GM06990 (cell line): Measurements from ENCODE around the gene HOXB1.
A peak's percentile ranks its signal among the peaks of the same experiment; 100 is the strongest.

Experiments
- DNase-seq: peaks from one replicate; pipeline ENCODE4 v3.0.0-alpha.2; 2011; ENCODE audit not compliant: insufficient read length; ENCODE audit errors: extremely low read depth
- H3K27me3 ChIP-seq: replicated peaks from 2 replicates; pipeline ENCODE4 v1.6.0; 2011; ENCODE audit warnings: low read length; ENCODE audit not compliant: control insufficient read depth, insufficient read depth
- H3K36me3 ChIP-seq: 2 replicates; pipeline ENCODE4 v1.5.1; 2011; ENCODE audit warnings: low read length; ENCODE audit not compliant: control insufficient read depth, insufficient read depth
- H3K4me3 ChIP-seq: replicated peaks from 2 replicates; pipeline ENCODE4 v1.5.1; 2011; ENCODE audit warnings: low read depth, mild to moderate bottlenecking, control low read depth, low read length
- TF ChIP-seq, protein P1 (sequence below): IDR thresholded peaks from 2 replicates; pipeline ENCODE4 v1.5.1; 2011; ENCODE audit warnings: low read length, control low read depth, mild to moderate bottlenecking, inconsistent platforms; ENCODE audit not compliant: insufficient read depth, poor library complexity, severe bottlenecking

HOXB1 gene

DNA sequence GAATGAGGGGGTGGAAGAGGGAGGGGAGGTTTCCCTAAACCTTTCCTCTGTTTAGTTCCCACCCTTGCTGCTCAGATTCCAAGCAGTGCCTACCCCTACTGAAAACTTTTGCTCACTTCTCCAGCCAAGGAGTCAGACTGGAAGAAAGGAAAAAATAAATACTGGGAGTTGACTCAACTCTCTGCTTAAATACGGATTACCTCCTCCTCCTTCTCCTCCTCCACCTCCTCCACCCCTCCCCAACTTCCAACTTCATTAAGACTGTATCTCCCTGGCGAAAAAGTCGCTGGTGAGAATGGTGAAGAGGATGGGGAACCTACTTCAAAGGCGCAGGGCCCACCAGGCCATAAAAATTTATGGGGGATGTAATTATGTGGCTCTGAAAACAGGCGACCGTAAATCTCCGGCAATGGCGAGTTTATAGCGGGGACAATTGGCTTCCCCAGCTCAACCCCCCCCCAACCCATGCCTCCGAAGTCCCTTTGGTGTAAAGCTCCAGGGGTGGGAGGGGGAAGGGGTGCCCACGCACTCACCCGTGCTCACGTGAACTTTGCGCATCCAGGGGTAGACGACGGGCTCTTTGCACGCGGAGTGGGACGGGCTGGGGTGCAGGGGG, 46.6 kb upstream of the HOXB1 start:
- TF ChIP-seq, protein P1, sequence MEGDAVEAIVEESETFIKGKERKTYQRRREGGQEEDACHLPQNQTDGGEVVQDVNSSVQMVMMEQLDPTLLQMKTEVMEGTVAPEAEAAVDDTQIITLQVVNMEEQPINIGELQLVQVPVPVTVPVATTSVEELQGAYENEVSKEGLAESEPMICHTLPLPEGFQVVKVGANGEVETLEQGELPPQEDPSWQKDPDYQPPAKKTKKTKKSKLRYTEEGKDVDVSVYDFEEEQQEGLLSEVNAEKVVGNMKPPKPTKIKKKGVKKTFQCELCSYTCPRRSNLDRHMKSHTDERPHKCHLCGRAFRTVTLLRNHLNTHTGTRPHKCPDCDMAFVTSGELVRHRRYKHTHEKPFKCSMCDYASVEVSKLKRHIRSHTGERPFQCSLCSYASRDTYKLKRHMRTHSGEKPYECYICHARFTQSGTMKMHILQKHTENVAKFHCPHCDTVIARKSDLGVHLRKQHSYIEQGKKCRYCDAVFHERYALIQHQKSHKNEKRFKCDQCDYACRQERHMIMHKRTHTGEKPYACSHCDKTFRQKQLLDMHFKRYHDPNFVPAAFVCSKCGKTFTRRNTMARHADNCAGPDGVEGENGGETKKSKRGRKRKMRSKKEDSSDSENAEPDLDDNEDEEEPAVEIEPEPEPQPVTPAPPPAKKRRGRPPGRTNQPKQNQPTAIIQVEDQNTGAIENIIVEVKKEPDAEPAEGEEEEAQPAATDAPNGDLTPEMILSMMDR = no peak
- H3K36me3 ChIP-seq = no peaks in the 10 kb centered on the region
- no peak for DNase-seq
- H3K4me3 ChIP-seq = peak overlapping the region; percentile 75
- no peaks in the 10 kb centered on the region for H3K27me3 ChIP-seq

DNA sequence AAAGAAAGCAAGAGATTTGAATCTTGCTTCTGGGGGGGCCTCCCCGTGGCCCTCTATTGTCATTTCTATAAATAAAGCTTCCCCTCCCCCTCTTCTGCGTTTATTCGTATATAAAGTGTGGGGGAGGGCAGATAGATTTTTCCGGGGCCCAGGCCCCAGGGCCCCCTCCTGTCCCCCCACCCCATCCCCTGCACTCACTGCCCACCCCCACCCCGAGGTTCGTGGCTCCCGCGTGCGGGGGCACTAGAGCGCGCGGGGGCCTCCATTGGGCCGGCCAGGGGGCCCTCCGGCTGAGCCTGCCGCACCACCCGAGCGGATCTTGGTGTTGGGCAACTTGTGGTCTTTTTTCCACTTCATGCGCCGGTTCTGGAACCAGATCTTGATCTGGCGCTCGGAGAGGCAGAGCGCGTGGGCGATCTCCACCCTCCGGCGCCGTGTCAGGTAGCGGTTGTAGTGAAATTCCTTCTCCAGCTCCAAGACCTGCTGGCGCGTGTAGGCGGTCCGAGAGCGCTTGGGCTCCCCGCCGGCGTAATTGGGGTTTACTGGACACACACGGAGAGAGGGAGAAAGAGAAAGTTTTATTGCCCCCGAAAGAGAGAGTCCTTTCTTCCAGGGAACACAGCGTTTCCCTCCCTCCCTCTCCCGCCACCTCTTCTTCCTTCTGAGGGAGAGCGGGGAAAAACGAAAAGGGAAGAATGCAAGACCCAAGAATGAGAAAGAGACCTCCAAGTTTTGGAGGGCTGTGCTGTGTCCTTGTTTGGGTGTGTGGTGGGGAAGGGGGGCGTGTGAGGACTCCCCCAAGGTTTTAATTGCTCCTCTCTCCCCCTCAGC, 45.9 kb upstream of the HOXB1 start:
- H3K36me3 ChIP-seq = no peaks in the 10 kb centered on the region
- TF ChIP-seq, protein P1 = no peak
- no peaks in the 10 kb centered on the region for H3K27me3 ChIP-seq
- DNase-seq = no peak
- peak overlapping the region; percentile 75 for H3K4me3 ChIP-seq

DNA sequence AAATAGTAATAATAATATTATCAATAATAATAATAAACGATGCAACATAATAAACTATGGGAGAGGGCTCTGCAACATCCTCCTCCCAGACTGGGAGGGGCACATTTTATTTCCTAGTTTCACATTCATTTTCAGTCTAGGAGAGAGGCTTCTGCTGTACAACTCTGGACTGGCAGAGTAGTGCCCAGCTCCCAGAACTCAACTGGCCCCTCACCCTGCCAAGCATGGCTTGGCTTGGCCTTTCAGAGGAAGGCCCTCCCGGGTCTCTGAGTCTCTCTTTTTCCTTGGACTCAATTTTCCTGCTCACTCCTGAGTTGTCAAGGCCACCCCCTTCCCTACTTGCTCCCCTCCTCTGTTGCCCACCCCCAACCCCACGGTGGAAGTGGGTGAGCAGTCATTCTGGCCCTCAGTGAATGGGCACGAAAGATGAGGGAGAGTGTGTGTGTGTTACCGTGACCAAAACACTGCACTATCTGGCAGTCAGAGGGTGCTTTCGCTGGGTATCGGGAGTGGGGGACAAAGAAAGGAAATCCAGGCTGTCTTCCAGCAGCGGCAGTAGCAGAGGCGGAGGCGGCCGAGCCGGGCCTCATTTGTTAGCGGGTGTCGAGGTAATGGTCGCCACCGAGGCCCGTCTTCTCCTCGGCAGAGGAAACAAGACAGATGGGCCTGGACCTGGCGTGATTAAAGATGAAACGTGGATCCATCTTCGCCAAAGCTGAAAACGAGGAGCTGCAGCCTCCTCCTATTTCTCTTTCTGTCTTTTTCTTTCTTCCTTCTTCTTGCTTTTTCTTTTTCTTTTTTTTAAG, 45.1 kb upstream of the HOXB1 start:
- no peak overlapping the region for H3K4me3 ChIP-seq
- no peaks in the 10 kb centered on the region for H3K27me3 ChIP-seq
- DNase-seq = no peak
- TF ChIP-seq, protein P1 = no peak
- no peaks in the 10 kb centered on the region for H3K36me3 ChIP-seq

DNA sequence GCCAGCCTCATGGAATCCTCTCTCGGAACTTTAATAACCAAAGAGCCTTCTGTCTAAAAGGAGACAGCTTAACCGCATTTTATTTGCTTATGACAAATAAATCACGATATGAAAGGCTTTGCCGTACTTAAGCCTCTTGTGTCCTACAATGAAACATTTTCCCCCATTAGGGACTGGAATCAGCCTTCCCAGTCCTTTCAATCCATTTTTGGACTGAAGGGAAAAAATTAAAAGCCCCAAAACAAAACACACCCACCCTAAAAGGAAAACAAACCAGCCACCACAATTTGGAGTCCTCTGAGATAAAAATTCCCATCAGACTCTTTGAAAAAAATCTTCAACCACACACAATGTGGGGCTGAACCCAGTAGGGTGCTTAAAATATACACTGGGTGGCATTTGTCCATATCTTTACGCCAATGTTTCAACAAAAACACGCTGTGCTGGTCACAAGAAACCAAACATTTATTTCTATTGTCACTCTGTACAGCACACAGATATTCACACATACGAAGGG, 44.3 kb upstream of the HOXB1 start:
- Histone ChIP-seq H3K36me3 (no peaks in the 10 kb centered on the region), H3K4me3 (no peak overlapping the region), H3K27me3 (no peaks in the 10 kb centered on the region)
- TF ChIP-seq, protein P1 = no peak
- no peak for DNase-seq

DNA sequence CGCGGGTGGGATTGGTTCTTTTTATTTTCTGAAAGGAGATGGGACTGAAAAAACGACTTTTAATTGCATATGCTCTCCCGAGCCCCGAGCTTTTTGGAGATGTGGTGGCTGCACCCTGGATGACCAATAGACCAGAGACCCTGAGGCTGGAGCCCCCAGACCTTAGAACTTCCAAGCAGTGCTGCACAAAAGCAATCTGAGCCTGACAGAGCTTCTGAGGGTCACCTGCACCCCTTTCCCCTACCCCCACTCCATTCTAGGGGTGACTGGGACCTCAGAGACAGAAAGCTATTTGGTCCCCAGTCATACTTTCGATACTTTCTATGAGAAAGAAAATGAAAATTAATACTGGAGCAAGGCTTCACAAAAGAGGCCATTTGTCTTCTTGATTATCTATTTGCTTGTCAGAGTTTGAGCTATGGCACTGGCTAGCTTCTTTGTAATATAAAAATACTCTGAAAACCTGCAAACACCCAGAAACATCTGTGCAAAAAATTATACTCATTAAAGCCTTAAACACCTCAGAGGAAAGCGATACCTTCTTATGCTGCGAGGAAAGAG, 43.8 kb upstream of the HOXB1 start:
- TF ChIP-seq, protein P1 = no peak
- Histone ChIP-seq H3K36me3 (no peaks in the 10 kb centered on the region), H3K4me3 (no peak overlapping the region), H3K27me3 (no peaks in the 10 kb centered on the region)
- no peak for DNase-seq
